Measurements from ENCODE around the gene SLC47A1.

DNA sequence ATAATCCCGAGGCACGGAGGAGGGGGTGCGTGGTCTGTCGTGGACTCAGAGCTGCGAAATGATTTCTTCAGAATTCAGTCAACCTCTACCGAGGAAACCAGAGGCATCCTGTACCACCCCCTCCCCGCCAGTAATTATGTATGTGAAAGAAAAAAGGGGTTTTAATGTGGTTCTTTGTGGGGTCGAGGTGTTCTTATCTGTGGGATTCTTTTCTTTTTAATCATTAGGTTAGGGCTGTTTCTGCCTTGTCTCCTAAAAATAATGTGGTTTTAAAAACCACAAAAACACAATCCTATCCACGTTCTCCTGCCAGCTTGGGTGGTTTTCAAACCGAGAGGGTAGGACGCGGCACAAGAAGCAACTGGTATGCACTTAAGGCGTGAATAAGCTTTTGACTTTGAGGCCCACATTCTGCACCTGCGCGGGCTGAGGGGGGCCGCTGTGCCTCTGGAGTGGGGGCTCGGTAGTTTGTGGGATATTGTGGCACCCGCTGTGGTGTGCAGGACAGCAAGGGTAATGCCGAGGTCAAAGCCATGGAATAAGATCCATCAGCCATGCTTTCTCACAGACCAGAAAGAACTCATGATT, 1.0 kb downstream of the SLC47A1 start:
- TF ChIP-seq, protein P1, sequence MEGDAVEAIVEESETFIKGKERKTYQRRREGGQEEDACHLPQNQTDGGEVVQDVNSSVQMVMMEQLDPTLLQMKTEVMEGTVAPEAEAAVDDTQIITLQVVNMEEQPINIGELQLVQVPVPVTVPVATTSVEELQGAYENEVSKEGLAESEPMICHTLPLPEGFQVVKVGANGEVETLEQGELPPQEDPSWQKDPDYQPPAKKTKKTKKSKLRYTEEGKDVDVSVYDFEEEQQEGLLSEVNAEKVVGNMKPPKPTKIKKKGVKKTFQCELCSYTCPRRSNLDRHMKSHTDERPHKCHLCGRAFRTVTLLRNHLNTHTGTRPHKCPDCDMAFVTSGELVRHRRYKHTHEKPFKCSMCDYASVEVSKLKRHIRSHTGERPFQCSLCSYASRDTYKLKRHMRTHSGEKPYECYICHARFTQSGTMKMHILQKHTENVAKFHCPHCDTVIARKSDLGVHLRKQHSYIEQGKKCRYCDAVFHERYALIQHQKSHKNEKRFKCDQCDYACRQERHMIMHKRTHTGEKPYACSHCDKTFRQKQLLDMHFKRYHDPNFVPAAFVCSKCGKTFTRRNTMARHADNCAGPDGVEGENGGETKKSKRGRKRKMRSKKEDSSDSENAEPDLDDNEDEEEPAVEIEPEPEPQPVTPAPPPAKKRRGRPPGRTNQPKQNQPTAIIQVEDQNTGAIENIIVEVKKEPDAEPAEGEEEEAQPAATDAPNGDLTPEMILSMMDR (IDR thresholded peaks at IDR 0.05): no peak
- TF ChIP-seq TCF7L2 (IDR thresholded peaks at IDR 0.05; ENCODE audit: low read depth, low read length) (no peak), POLR2AphosphoS5 (IDR thresholded peaks at IDR 0.05; ENCODE audit: low read depth, low read length) (no peak)
- TF ChIP-seq, protein P2, sequence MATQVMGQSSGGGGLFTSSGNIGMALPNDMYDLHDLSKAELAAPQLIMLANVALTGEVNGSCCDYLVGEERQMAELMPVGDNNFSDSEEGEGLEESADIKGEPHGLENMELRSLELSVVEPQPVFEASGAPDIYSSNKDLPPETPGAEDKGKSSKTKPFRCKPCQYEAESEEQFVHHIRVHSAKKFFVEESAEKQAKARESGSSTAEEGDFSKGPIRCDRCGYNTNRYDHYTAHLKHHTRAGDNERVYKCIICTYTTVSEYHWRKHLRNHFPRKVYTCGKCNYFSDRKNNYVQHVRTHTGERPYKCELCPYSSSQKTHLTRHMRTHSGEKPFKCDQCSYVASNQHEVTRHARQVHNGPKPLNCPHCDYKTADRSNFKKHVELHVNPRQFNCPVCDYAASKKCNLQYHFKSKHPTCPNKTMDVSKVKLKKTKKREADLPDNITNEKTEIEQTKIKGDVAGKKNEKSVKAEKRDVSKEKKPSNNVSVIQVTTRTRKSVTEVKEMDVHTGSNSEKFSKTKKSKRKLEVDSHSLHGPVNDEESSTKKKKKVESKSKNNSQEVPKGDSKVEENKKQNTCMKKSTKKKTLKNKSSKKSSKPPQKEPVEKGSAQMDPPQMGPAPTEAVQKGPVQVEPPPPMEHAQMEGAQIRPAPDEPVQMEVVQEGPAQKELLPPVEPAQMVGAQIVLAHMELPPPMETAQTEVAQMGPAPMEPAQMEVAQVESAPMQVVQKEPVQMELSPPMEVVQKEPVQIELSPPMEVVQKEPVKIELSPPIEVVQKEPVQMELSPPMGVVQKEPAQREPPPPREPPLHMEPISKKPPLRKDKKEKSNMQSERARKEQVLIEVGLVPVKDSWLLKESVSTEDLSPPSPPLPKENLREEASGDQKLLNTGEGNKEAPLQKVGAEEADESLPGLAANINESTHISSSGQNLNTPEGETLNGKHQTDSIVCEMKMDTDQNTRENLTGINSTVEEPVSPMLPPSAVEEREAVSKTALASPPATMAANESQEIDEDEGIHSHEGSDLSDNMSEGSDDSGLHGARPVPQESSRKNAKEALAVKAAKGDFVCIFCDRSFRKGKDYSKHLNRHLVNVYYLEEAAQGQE (IDR thresholded peaks at IDR 0.05; ENCODE audit: insufficient read depth in 1 of 2, low read depth in 2 of 2, low read length in 1 of 2): no peak
